AG09309 (cell line): Measurements from ENCODE around the gene IL1R2.

Source experiments
- DNase-seq: peaks from one replicate; pipeline ENCODE4 v3.0.0-alpha.2; 2010; ENCODE audit warnings: low read depth
- H3K4me3 ChIP-seq: 2 replicates; pipeline ENCODE4 v1.5.1; 2011; ENCODE audit warnings: mild to moderate bottlenecking, low read depth, low read length, moderate library complexity; ENCODE audit not compliant: control insufficient read depth
- CTCF ChIP-seq: IDR thresholded peaks from 2 replicates; pipeline ENCODE4 v1.5.1; 2011; ENCODE audit warnings: mild to moderate bottlenecking, low read depth, low read length, inconsistent platforms; ENCODE audit not compliant: insufficient read depth, control insufficient read depth; ENCODE audit errors: missing control alignments

The IL1R2 gene

GRCh38 chr2:101985793-101986164, 6.0 kb upstream of the IL1R2 start:
- H3K4me3 ChIP-seq: no peak overlapping the region
- TF ChIP-seq CTCF: no peak
- DNase-seq: no peak

- no peak for TF ChIP-seq CTCF
- DNase-seq: no peak
- H3K4me3 ChIP-seq: no peak overlapping the region
These were observed 5.4 kb upstream of the IL1R2 start for GRCh38 chr2:101986376-101986775.

DNA sequence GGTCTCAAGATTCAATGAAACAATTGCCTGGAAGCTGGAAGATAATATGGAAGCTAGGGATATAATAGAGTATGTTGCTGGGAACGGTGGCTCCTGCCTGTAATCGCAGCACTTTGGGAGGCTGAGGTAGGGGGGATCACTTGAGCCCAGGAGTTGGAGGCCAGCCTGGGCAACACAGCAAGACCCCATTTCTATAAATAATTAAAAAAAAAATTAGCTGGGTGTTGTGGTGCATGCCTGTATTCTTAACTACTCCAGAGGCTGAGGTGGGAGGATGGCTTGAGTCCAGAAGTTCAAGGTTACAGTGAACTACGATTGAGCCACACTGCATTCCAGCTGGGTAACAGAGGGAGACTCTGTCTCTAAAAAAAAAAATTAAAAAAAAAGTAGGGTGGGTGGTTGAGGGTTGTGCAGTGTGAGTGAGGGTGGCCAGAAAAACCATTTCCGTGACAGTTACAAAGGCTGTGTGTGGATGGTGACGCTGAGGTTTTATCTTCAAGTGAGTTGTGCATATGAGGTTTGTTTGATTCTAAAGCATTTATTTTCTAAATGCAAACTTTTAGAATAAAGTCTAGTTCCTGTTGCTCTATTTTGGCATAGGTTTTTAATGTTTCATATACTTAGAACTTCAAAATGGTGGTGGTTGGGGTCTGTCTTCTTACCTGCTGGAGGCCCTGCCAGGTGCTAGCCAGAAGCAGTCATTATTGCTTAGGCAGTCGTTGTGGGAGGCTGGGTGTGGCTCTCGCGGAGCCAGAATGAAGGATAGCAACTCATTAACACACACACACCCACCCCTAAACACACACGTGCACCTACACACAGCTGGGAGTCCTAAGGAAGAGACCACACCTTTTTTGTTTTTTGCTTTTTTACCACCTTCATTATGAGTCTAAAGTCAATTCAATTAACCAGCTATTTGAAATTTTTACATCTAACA, 4.7 kb upstream of the IL1R2 start:
- H3K4me3 ChIP-seq: no peak overlapping the region
- no peak for TF ChIP-seq CTCF
- DNase-seq: no peak

DNA sequence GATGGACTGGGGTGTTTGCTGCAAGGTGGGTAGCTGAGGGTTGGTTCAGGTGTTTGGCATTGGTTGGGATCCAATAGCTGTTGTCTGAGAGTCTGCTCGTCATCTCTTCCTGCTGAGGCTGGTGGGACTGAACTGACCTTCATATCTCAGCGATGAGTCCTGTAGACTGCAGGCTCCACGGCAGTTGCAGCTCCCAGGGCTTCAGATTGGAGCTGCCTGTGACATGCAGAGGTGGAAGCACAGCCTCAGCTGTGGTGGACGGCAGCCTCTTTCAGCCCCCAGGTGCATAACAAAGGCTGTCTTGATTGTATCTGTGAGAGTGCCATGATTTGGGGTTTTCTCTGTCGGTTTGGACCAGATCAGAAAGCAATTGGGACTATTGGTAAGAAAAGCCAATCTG, 3.9 kb upstream of the IL1R2 start:
- no peak overlapping the region for H3K4me3 ChIP-seq
- no peak for TF ChIP-seq CTCF
- no peak for DNase-seq

DNA sequence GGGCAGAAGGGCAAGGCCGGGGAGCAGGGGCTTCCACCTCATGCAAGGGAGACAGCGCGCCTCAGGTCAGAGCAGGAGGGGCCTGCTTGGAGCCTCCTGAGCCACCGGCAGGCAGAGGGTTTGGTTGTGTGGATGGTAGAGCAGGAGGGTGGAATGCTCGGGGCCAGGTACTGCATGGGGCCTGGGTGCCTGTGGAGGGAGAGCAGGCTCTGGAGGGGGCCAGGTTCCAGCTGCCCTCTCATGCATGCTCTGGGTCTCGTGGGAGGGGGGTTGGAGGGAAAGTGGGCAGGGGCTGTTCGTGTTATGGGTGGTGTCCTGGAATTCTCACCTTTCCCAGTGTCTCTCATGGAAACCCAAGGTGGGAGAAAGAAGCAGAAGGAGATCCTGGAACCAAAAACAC, 3.2 kb upstream of the IL1R2 start:
- no peak for DNase-seq
- TF ChIP-seq CTCF: no peak
- H3K4me3 ChIP-seq: no peak overlapping the region

DNA sequence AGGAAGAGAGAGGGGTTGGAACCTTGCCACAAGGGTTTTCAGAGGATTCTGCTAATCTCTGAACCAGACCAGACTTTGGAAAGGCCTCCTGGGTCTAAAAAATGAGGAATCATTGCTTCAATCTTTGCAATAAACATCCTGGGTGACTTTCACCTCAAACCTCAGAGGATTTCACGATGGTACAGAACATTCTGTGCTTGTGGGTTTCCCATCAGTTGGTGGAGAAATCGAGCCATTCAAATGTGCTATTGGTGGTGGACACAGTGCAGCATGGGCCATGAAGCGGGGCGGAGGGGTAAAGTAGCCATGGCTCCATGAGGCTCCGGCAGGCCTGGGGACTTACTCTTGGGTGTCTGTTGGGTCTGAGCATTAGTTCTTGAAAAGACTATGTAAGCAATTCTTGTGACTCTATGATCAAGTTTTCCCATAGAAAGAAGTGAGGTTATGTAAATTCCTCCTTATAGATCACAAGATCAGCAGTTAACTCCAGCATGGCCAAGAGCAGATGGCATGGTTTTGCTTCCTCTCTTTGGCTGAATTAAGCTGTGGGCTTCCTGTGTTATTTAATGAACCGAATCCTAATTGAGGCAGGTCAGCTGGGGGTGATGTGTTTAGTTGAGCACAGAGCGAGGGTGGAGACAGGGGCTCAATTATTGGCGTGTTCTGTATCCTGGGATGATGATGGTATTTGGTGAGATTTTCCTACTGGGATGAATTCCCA, 1.9 kb upstream of the IL1R2 start:
- no peak for DNase-seq

More for the DNA sequence above, 1.9 kb upstream of the IL1R2 start:
- TF ChIP-seq CTCF: no peak
- no peak overlapping the region for H3K4me3 ChIP-seq
